T-helper 17 cell (primary cell): ENCODE data around the gene KIF26B. TPM values are rescaled to one million over a fixed set of nuclear protein-coding genes. Genes with fewer than 3 reads are reported as not detected.
"Not testable (repeated sequence)": the region's sequence is repeated elsewhere in the genome, so short reads cannot be mapped to it uniquely, and the experiment has no call there.

Experiments used
- ATAC-seq: fragments of 150-1000 bp; cut with Tn5 transposase; 2 replicates; pipeline ENCODE4 v1.10.0; 2021; ENCODE audit warnings: mild to moderate bottlenecking, moderate library complexity
- DNase-seq, 3 donors: peaks; one replicate each; pipeline versions ENCODE4 v3.0.0 to v3.0.0-alpha.2; 2020 to 2021
- H3K9me3 ChIP-seq: one replicate; pipeline ENCODE4 v1.7.0; 2013; ENCODE audit warnings: low read length, mild to moderate bottlenecking; ENCODE audit not compliant: control insufficient read depth, poor library complexity, severe bottlenecking
- H3K27ac Mint-ChIP-seq: one replicate; pipeline ENCODE4 v1.8.0; 2022; ENCODE audit warnings: mild to moderate bottlenecking, moderate library complexity, mixed read lengths
- H3K27me3 Mint-ChIP-seq: one replicate; pipeline ENCODE4 v1.8.0; 2022; ENCODE audit warnings: mixed read lengths
- H3K36me3 Mint-ChIP-seq: one replicate; pipeline ENCODE4 v1.8.0; 2022; ENCODE audit warnings: low read depth, mixed read lengths
- H3K4me1 Mint-ChIP-seq: one replicate; pipeline ENCODE4 v1.8.0; 2022; ENCODE audit warnings: mild to moderate bottlenecking, mixed read lengths
- H3K4me3 Mint-ChIP-seq: one replicate; pipeline ENCODE4 v1.8.0; 2022; ENCODE audit warnings: mild to moderate bottlenecking, moderate library complexity, mixed read lengths
- total RNA-seq, 4 donors: library from RNA in 2 of 4; stranded (reverse) in 2 of 4; gene quantifications; one replicate each; pipeline ENCODE4 v1.2.3 and lab custom pipeline; 2022 to 2026

The KIF26B gene
- total RNA-seq, 2 donors from 2014 or later, result not detected

DNA sequence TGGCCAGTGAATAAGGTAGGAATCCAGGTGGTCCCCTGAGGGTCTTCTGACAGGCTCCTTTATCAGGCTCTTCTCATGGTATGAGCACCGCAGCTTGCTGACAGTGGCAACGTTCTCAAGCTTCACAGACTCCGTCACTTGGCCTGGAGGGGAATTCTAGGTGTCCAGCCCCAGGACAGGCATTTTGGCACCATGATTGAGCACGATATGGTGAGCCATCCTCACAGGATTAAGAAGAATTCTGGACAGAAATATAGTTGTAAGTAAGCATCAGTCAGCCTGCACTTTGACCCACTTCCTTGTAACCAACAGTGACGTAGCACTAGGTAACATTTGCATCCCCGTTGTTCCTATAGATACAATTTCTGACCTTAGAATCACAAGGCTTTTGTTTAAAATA is 30.5 kb upstream of the KIF26B start:
- DNase-seq, result no peak
- Mint-ChIP-seq H3K4me3 (no peak overlapping the region), H3K36me3 (peaks cover 2% of the 10 kb centered on the region), H3K27ac (no peak overlapping the region), H3K27me3 (peaks cover 26% of the 10 kb centered on the region), H3K4me1 (no peaks in the 10 kb centered on the region)
- no peak for ATAC-seq
- no peaks in the 10 kb centered on the region for H3K9me3 ChIP-seq

- ATAC-seq (no peak), DNase-seq (no peak)
- Mint-ChIP-seq H3K27me3 (peaks cover 30% of the 10 kb centered on the region), H3K4me3 (no peak overlapping the region), H3K27ac (no peak overlapping the region), H3K36me3 (peaks cover 2% of the 10 kb centered on the region), H3K4me1 (no peaks in the 10 kb centered on the region)
- H3K9me3 ChIP-seq, result no peaks in the 10 kb centered on the region
Measured at GRCh38 chr1:245124644-245125043, 30.1 kb upstream of the KIF26B start.

DNA sequence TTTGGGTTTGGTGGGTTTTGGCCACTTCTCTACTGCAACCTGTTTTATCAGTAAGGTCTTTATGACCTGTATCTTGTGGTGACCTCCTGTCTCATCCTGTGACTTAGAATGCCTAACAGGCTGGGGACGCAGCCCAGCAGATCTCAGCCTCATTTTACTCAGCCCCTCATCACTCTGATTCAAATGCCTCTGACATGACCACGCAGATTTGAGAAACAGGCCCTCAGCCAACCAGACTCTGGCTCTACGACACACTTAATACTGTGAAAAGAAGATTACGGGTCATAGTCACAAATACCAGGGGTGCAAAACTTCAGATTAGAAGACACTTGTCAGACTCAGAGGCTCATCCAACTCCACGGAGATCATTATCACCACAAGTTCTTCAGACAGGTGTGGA is 28.3 kb upstream of the KIF26B start:
- H3K36me3 Mint-ChIP-seq, result peaks cover 2% of the 10 kb centered on the region
- H3K27ac Mint-ChIP-seq, result no peak overlapping the region
- H3K27me3 Mint-ChIP-seq, result peaks cover 44% of the 10 kb centered on the region
- DNase-seq (no peak), ATAC-seq (no peak)
- no peak overlapping the region for H3K4me3 Mint-ChIP-seq
- no peaks in the 10 kb centered on the region for H3K9me3 ChIP-seq
- no peaks in the 10 kb centered on the region for H3K4me1 Mint-ChIP-seq

GRCh38 chr1:245128381-245129101 is 26.2 kb upstream of the KIF26B start:
- no peak overlapping the region for H3K27ac Mint-ChIP-seq
- DNase-seq (no peak), ATAC-seq (no peak)
- no peaks in the 10 kb centered on the region for H3K4me1 Mint-ChIP-seq
- H3K9me3 ChIP-seq, result no peaks in the 10 kb centered on the region
- H3K27me3 Mint-ChIP-seq, result peaks cover 61% of the 10 kb centered on the region
- H3K4me3 Mint-ChIP-seq, result no peak overlapping the region
- H3K36me3 Mint-ChIP-seq, result peaks cover 2% of the 10 kb centered on the region

DNA sequence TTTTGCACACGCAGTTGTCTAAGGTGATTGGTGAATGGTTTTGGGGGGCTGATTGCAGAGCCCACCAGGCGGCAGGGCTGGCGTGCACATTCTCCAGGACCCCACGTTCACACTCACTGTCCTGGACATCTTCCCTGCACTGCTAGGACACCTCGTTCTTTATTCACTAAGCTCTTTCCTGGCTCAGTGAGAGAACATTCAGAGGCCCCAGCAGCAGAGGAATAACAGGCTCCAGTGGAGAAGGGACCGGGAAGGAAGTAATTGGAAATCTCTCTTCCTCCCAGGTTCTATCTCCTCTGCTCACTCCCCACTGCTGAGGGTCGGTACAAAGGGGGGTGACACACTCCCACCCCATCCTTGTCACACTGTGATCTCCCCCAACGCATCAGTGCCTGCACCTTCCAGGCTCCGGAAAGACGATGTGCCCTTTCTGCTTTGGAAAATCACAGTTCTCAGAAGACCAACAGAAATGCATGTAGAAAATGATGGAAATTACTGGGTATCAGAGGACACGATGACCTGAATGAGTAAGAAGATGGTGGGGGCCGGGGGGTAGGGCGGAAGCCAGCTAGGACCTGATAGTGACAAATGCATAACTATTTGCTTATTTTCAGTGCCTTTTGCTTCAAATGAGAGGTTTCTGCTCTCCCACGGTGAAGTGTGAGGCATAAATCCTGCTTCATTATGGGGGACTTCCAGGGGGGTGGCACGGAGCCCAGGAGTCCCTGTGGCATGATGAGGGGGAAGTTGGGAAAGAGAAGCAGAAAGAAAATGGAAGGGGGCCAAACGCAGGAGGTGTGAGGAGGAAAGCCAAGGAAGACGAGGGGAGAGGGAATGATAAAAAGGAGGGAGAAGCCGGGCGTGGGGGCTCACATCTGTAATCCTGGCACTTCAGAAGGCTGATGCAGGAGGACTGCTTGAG is 25.2 kb upstream of the KIF26B start:
- no peaks in the 10 kb centered on the region for H3K9me3 ChIP-seq
- ATAC-seq, result no peak
- H3K4me3 Mint-ChIP-seq, result no peak overlapping the region
- no peak for DNase-seq
- H3K4me1 Mint-ChIP-seq, result no peaks in the 10 kb centered on the region
- H3K36me3 Mint-ChIP-seq, result peaks cover 1% of the 10 kb centered on the region
- no peak overlapping the region for H3K27ac Mint-ChIP-seq
- H3K27me3 Mint-ChIP-seq, result peaks cover 61% of the 10 kb centered on the region

GRCh38 chr1:245130281-245131025 is 24.3 kb upstream of the KIF26B start:
- not testable (repeated sequence) for ATAC-seq, H3K27ac Mint-ChIP-seq, H3K9me3 ChIP-seq, H3K36me3 Mint-ChIP-seq, DNase-seq, H3K4me1 Mint-ChIP-seq, H3K4me3 Mint-ChIP-seq
- peaks cover 61% of the 10 kb centered on the region for H3K27me3 Mint-ChIP-seq

DNA sequence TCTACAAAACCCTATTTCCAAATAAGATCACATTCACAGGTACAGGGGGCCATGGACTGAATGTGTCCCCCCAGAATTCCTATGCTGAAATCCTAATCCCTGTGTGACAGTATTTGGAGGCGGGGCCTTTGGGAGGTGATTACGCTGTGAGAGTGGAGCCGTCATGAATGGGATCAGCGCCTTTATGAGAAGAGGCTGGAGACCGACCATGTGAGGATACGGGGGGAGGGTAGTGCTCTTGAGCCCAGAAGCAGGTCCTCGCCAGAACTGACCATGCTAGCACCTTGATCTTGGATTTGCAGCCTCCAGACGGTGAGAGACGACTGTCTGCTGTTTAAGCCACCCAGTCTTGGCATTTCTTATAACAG is 23.8 kb upstream of the KIF26B start:
- Mint-ChIP-seq H3K27ac (no peak overlapping the region), H3K27me3 (peaks cover 61% of the 10 kb centered on the region), H3K36me3 (no peaks in the 10 kb centered on the region), H3K4me1 (no peaks in the 10 kb centered on the region), H3K4me3 (no peak overlapping the region)
- ATAC-seq (no peak), DNase-seq (no peak)
- no peaks in the 10 kb centered on the region for H3K9me3 ChIP-seq

GRCh38 chr1:245132771-245133170 is 22.0 kb upstream of the KIF26B start:
- H3K4me1 Mint-ChIP-seq, result no peaks in the 10 kb centered on the region
- ATAC-seq, result no peak
- H3K27ac Mint-ChIP-seq, result no peak overlapping the region
- H3K27me3 Mint-ChIP-seq, result peaks cover 55% of the 10 kb centered on the region
- no peaks in the 10 kb centered on the region for H3K9me3 ChIP-seq
- no peak overlapping the region for H3K4me3 Mint-ChIP-seq
- H3K36me3 Mint-ChIP-seq, result no peaks in the 10 kb centered on the region
- no peak for DNase-seq

GRCh38 chr1:245133995-245134715 is 20.6 kb upstream of the KIF26B start:
- ATAC-seq (no peak), DNase-seq (no peak)
- Mint-ChIP-seq H3K27ac (no peak overlapping the region), H3K36me3 (no peaks in the 10 kb centered on the region), H3K27me3 (peaks cover 57% of the 10 kb centered on the region), H3K4me3 (no peak overlapping the region), H3K4me1 (no peaks in the 10 kb centered on the region)
- H3K9me3 ChIP-seq, result no peaks in the 10 kb centered on the region

- H3K27me3 Mint-ChIP-seq, result peaks cover 34% of the 10 kb centered on the region
- H3K4me3 Mint-ChIP-seq, result no peak overlapping the region
- no peaks in the 10 kb centered on the region for H3K36me3 Mint-ChIP-seq
- no peaks in the 10 kb centered on the region for H3K4me1 Mint-ChIP-seq
- DNase-seq (no peak), ATAC-seq (no peak)
- H3K27ac Mint-ChIP-seq, result peak overlapping the region; percentile 34
- no peaks in the 10 kb centered on the region for H3K9me3 ChIP-seq
Measured at GRCh38 chr1:245142171-245142798, 12.5 kb upstream of the KIF26B start.

GRCh38 chr1:245142976-245143375 is 11.8 kb upstream of the KIF26B start:
- H3K27ac Mint-ChIP-seq, result no peak overlapping the region
- no peak for DNase-seq
- H3K36me3 Mint-ChIP-seq, result no peaks in the 10 kb centered on the region
- no peaks in the 10 kb centered on the region for H3K4me1 Mint-ChIP-seq
- no peak overlapping the region for H3K4me3 Mint-ChIP-seq
- H3K27me3 Mint-ChIP-seq, result peaks cover 29% of the 10 kb centered on the region
- H3K9me3 ChIP-seq, result no peaks in the 10 kb centered on the region
- ATAC-seq, result no peak

DNA sequence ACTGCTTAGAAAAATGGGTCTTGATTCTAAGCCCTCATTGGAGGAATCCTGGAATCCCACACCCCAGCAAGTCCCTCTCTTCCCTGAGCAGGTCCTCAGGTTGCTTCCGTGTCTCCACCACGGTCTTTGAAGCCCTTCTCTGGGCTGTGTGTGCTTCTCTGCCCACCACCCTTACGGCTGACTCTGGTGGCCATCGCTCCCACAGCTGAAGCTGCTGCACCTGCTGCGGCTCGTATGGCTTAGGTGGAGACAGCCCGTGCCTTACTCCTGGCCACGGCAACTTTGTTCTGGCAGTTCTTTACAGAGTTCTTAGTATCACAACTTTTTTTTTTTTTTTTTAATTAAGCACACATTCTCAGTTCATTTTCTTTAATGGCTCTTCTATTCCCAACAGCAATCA is 10.9 kb upstream of the KIF26B start:
- H3K9me3 ChIP-seq, result no peaks in the 10 kb centered on the region
- H3K27ac Mint-ChIP-seq, result no peak overlapping the region
- no peak for ATAC-seq
- H3K36me3 Mint-ChIP-seq, result no peaks in the 10 kb centered on the region
- no peaks in the 10 kb centered on the region for H3K4me1 Mint-ChIP-seq
- H3K4me3 Mint-ChIP-seq, result no peak overlapping the region
- DNase-seq, result no peak
- H3K27me3 Mint-ChIP-seq, result peaks cover 28% of the 10 kb centered on the region
